Vagina (tissue), 2 donors: ENCODE measurements around the gene GMEB2.

Experiments used
- POLR2A ChIP-seq, 2 donors: fragments of 450-650 bp; IDR thresholded peaks; one replicate each; pipeline ENCODE4 v1.6.1; 2017; ENCODE audit warnings: antibody characterized with exemption in 2 of 2, mild to moderate bottlenecking in 2 of 2, moderate library complexity in 2 of 2
- POLR2AphosphoS5 ChIP-seq, 2 donors: sonication (generic); formaldehyde crosslinking; IDR thresholded peaks; one replicate each; pipeline ENCODE4 v1.9.0; 2017; ENCODE audit warnings: antibody characterized with exemption in 2 of 2, mild to moderate bottlenecking in 2 of 2, low read depth in 1 of 2; ENCODE audit not compliant: insufficient read depth in 1 of 2
- TF ChIP-seq, protein P1 (sequence below), 3 experiments: fragments of 450-650 bp in 2 of 3; fragments of 200-600 bp in 1 of 3; sonication (generic) in 1 of 3; IDR thresholded peaks; one replicate each; pipeline ENCODE4 v1.5.1; 2017 to 2019; ENCODE audit warnings: antibody characterized with exemption in 3 of 3, mild to moderate bottlenecking in 2 of 3, moderate library complexity in 2 of 3

DNA sequence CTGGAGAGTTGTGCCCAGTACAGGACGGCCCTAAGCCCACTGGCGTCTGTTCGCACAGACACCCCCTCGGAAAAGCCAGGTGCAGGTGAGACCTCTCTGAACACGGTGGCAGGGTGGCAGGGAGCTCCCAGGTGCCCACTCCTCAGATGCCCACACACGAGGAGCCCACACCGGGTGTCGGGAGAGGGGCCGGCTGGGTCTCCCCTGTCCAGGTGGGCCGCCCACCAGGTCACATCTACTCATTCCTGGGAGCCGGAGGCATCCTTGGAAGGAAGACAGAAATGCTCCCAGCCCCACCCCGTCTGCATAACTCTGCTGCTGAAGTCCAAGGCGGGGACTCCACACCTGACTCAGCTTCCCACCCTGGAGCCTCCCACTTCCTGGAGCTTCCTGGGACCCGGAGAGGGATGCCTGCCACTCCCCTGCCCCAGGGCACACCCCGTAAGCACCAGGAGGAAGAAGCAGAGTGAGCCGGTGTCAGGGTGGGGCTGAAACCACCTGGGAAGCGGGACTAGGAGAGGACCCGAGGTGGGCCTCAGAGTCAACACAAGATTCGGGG, 81.9 kb downstream of the GMEB2 start:
- no peak for TF ChIP-seq POLR2A (IDR thresholded peaks at IDR 0.05)
- TF ChIP-seq, protein P1, sequence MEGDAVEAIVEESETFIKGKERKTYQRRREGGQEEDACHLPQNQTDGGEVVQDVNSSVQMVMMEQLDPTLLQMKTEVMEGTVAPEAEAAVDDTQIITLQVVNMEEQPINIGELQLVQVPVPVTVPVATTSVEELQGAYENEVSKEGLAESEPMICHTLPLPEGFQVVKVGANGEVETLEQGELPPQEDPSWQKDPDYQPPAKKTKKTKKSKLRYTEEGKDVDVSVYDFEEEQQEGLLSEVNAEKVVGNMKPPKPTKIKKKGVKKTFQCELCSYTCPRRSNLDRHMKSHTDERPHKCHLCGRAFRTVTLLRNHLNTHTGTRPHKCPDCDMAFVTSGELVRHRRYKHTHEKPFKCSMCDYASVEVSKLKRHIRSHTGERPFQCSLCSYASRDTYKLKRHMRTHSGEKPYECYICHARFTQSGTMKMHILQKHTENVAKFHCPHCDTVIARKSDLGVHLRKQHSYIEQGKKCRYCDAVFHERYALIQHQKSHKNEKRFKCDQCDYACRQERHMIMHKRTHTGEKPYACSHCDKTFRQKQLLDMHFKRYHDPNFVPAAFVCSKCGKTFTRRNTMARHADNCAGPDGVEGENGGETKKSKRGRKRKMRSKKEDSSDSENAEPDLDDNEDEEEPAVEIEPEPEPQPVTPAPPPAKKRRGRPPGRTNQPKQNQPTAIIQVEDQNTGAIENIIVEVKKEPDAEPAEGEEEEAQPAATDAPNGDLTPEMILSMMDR (IDR thresholded peaks at IDR 0.05) = no peak
- TF ChIP-seq POLR2AphosphoS5 (IDR thresholded peaks at IDR 0.05; ENCODE audit: insufficient read depth in 1 of 2, low read depth in 1 of 2) = no peak
